Endothelial cell of umbilical vein (primary cell): ENCODE measurements around the gene IRF2. TPM values are rescaled to one million over a fixed set of nuclear protein-coding genes. Genes with fewer than 3 reads are reported as not detected.
A peak's percentile ranks its signal among the peaks of the same experiment; 100 is the strongest.

Experiments
- BruUV-seq: library from RNA; stranded (reverse); fragments of 400-500 nt; replicated peaks from 2 replicates; lab custom pipeline; 2021; lab: Mats Ljungman, UMichigan
- CTCF ChIA-PET: fragments of 300-600, 350-600 bp; sonication (Branson Sonifier 250); formaldehyde crosslinking; loops from one replicate; lab custom pipeline; 2021; ENCODE audit warnings: antibody characterized with exemption, inconsistent platforms; lab: Charles Lee
- POLR2A ChIA-PET: fragments of 300-600, 350-600 bp; sonication (Branson Sonifier 250); formaldehyde crosslinking; loops from one replicate; lab custom pipeline; 2021; ENCODE audit warnings: antibody characterized with exemption, inconsistent platforms; lab: Charles Lee
- DNase-seq: peaks from one replicate; pipeline ENCODE4 v3.0.0-alpha.2; 2011; ENCODE audit warnings: low read depth, low spot score
- FAIRE-seq: peaks from 2 replicates; lab custom pipeline; 2011; peaks lifted over from hg19 to GRCh38; lab: Jason Lieb, UNC
- H2AFZ ChIP-seq: 2 replicates; pipeline ENCODE4 v1.6.0; 2012; ENCODE audit warnings: low read depth, low read length, control low read depth, inconsistent platforms
- H3K27ac ChIP-seq: 2 replicates; pipeline ENCODE4 v1.5.1; 2011; ENCODE audit warnings: low read depth, mild to moderate bottlenecking, control low read depth, low read length, moderate library complexity; ENCODE audit not compliant: insufficient read depth
- H3K27me3 ChIP-seq, 2 experiments: 2 replicates each; pipeline versions ENCODE4 v1.6.0 to v1.6.1; 2011; ENCODE audit warnings: low read length in 2 of 2, mixed read lengths in 1 of 2; ENCODE audit not compliant: control insufficient read depth in 2 of 2, insufficient read depth in 2 of 2
- H3K36me3 ChIP-seq, 2 experiments: 2 replicates in 1 of 2; 3 replicates in 1 of 2; pipeline ENCODE4 v1.5.1; 2011; ENCODE audit warnings: low read length in 2 of 2, mild to moderate bottlenecking in 1 of 2, moderate library complexity in 1 of 2; ENCODE audit not compliant: control insufficient read depth in 2 of 2, insufficient read depth in 2 of 2; ENCODE audit errors: extremely low read depth in 1 of 2
- H3K4me1 ChIP-seq: 3 replicates; pipeline ENCODE4 v1.5.1; 2011; ENCODE audit warnings: mild to moderate bottlenecking, low read length; ENCODE audit not compliant: control insufficient read depth, insufficient read depth; ENCODE audit errors: extremely low read depth
- H3K4me2 ChIP-seq: 2 replicates; pipeline ENCODE4 v1.6.1; 2011; ENCODE audit warnings: low read length, control low read depth, mixed read lengths; ENCODE audit not compliant: insufficient read depth
- H3K4me3 ChIP-seq, 3 experiments: fragments of 200-600 bp in 1 of 3; sonication (generic), shearing (Covaris generic) in 1 of 3; replicated peaks in 1 of 3; 2 replicates each; pipeline ENCODE4 v1.5.1; 2011 to 2016; ENCODE audit warnings: control low read depth in 3 of 3, low read length in 3 of 3, mild to moderate bottlenecking in 2 of 3, inconsistent platforms in 1 of 3, low read depth in 1 of 3, moderate library complexity in 1 of 3; ENCODE audit not compliant: insufficient read depth in 1 of 3
- H3K79me2 ChIP-seq: 2 replicates; pipeline ENCODE4 v1.6.0; 2012; ENCODE audit warnings: low read length, inconsistent platforms; ENCODE audit not compliant: control insufficient read depth, insufficient read depth
- H3K9ac ChIP-seq: replicated peaks from 2 replicates; pipeline ENCODE3; 2011; ENCODE audit warnings: low read length, control low read depth; ENCODE audit not compliant: insufficient read depth; ENCODE audit errors: extremely low read depth
- H3K9me1 ChIP-seq: replicated peaks from 3 replicates; pipeline ENCODE4 v1.6.0; 2011; ENCODE audit warnings: mild to moderate bottlenecking, low read length; ENCODE audit not compliant: control insufficient read depth, insufficient read depth; ENCODE audit errors: extremely low read depth
- H3K9me3 ChIP-seq: replicated peaks from 2 replicates; pipeline ENCODE4 v1.5.1; 2012; ENCODE audit warnings: low read length, inconsistent platforms; ENCODE audit not compliant: control insufficient read depth, insufficient read depth
- H4K20me1 ChIP-seq: replicated peaks from 2 replicates; pipeline ENCODE3; 2011; ENCODE audit warnings: mild to moderate bottlenecking, low read length; ENCODE audit not compliant: control insufficient read depth, insufficient read depth; ENCODE audit errors: extremely low read depth
- CTCF ChIP-seq, 2 donors: IDR thresholded peaks; 1 replicate in 1 of 2; 2 replicates in 1 of 2; pipeline ENCODE4 v1.5.1; 2011; ENCODE audit warnings: low read length in 2 of 2, mild to moderate bottlenecking in 2 of 2, moderate library complexity in 2 of 2, control low read depth in 1 of 2, inconsistent platforms in 1 of 2, low read depth in 1 of 2; ENCODE audit not compliant: insufficient read depth in 1 of 2; ENCODE audit errors: extremely low read depth in 1 of 2
- EZH2 ChIP-seq: IDR thresholded peaks from 2 replicates; pipeline ENCODE4 v1.6.1; 2012; ENCODE audit warnings: borderline replicate concordance, low read depth, mild to moderate bottlenecking, moderate library complexity, low read length, inconsistent platforms; ENCODE audit not compliant: severe bottlenecking
- FOS ChIP-seq: IDR thresholded peaks from 2 replicates; pipeline ENCODE4 v1.6.1; 2011; ENCODE audit warnings: mild to moderate bottlenecking, low read length, moderate library complexity, borderline replicate concordance; ENCODE audit not compliant: insufficient read depth
- GATA2 ChIP-seq: IDR thresholded peaks from 2 replicates; pipeline ENCODE4 v1.7.0; 2011; ENCODE audit warnings: low read depth, mild to moderate bottlenecking, moderate library complexity, mixed read lengths, low read length; ENCODE audit not compliant: insufficient read length, insufficient read depth
- JUN ChIP-seq: IDR thresholded peaks from 2 replicates; pipeline ENCODE4 v1.6.1; 2011; ENCODE audit warnings: borderline replicate concordance, low read depth; ENCODE audit not compliant: insufficient read length, insufficient read depth
- MYC ChIP-seq: IDR thresholded peaks from one replicate; pipeline ENCODE4 v1.6.1; 2011; ENCODE audit warnings: mild to moderate bottlenecking, low read depth, low read length
- POLR2A ChIP-seq: IDR thresholded peaks from 2 replicates; pipeline ENCODE4 v1.6.1; 2012; ENCODE audit warnings: low read depth, mild to moderate bottlenecking, control low read depth, low read length
- POLR2AphosphoS5 ChIP-seq: IDR thresholded peaks from 2 replicates; pipeline ENCODE4 v1.6.1; 2012; ENCODE audit warnings: low read depth, mild to moderate bottlenecking, control low read depth, low read length, moderate library complexity; ENCODE audit not compliant: insufficient read depth
- dilution Hi-C: fragments of 300-500 bp; cut with MboI; formaldehyde crosslinking; loops from one replicate; pipeline ENCODE4 v1.15.0; 2019; ENCODE audit warnings: low sequenced_read_pairs; ENCODE audit not compliant: extremely low pct_ligation_motif_present
- intact Hi-C: fragments of 100-400 bp; cut with micrococcal nuclease; formaldehyde crosslinking; loops from one replicate; pipeline ENCODE4 v1.10.0; 2022
- polyA plus RNA-seq, 4 experiments: library from polyadenylated mRNA; depleted of rRNA in 3 of 4; stranded (reverse) in 3 of 4; unstranded in 1 of 4; fragments of >200 nt; gene quantifications; 2 replicates each; pipeline versions ENCODE4 v1.2.1 to v1.2.3, GENCODE V29; 2011 to 2012; ENCODE audit warnings: missing spikeins in 1 of 4
- total RNA-seq: library from RNA; stranded (reverse); gene quantifications from 2 replicates; pipeline ENCODE4 v1.2.3, GENCODE V29; 2021
- TF ChIP-seq, protein P1 (sequence below): IDR thresholded peaks from 2 replicates; pipeline ENCODE4 v1.6.1; 2011; ENCODE audit not compliant: insufficient read depth, insufficient read length

Gene IRF2
- total and polyA plus RNA-seq, 2 donors (not counting 3 experiments of a cell fraction or from before 2014, with no cell fraction given), result 26.9 to 27.6 TPM

DNA sequence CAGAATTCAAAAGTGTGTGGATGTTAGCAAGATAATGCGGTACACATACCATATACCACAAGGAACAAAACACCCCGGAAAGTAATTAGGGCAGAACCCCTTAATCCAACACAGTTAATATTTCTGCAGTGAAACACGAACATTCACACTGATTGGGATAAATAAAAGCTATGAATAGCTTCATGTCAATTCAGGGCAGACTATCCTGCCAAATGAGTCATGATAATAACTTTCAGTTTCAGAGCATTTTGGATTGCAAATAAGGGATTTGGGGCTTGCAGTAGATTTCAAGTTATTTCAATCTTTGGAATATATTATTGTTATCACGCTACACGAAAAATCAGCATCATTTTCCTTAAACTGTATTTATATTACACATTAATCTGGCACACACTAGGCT lies 24.3 kb downstream of the IRF2 start:
- peaks cover 41% of the 10 kb centered on the region for H3K79me2 ChIP-seq
- no TSS peak for BruUV-seq
- no peaks in the 10 kb centered on the region for H3K9me1 ChIP-seq
- H3K4me3 ChIP-seq, result no peak overlapping the region
- ChIA-PET CTCF (interaction anchor here (1.0 to 1.7 kb wide), 3 partner anchors 9 to 186 kb away, joined by 4 to 7 read pairs (median 4); no protein-coding TSS in a partner anchor), POLR2A (no interaction called here)
- dilution Hi-C loops (no loop called here), intact Hi-C loops (no loop called here)
- H3K36me3 ChIP-seq, result no peaks in the 10 kb centered on the region
- H2AFZ ChIP-seq, result no peak overlapping the region
- no peak for TF ChIP-seq GATA2
- TF ChIP-seq EZH2, result no peak
- no peak for TF ChIP-seq CTCF (IDR thresholded peaks at IDR 0.05; ENCODE audit: extremely low read depth in 1 of 2, insufficient read depth in 1 of 2, low read depth in 1 of 2, low read length in 2 of 2)
- TF ChIP-seq POLR2AphosphoS5, result no peak
- TF ChIP-seq POLR2A, result no peak
- peak; percentile 33 for TF ChIP-seq FOS
- TF ChIP-seq, protein P1, sequence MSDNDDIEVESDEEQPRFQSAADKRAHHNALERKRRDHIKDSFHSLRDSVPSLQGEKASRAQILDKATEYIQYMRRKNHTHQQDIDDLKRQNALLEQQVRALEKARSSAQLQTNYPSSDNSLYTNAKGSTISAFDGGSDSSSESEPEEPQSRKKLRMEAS, result no peak
- TF ChIP-seq JUN, result peak; percentile 22
- TF ChIP-seq MYC, result no peak
- no peak overlapping the region for H3K27ac ChIP-seq
- FAIRE-seq (peak; percentile 69), DNase-seq (peak; percentile 46)
- no peaks in the 10 kb centered on the region for H4K20me1 ChIP-seq
- no peak overlapping the region for H3K9ac ChIP-seq
- peak overlapping the region; percentile 3 for H3K4me2 ChIP-seq
- no peaks in the 10 kb centered on the region for H3K27me3 ChIP-seq
- H3K4me1 ChIP-seq, result peaks cover 31% of the 10 kb centered on the region
- no peaks in the 10 kb centered on the region for H3K9me3 ChIP-seq
